ENCODE measurements around the gene DAPK3.
"Not testable (repeated sequence)": the region's sequence is repeated elsewhere in the genome, so short reads cannot be mapped to it uniquely, and the experiment has no call there.

DAPK3 gene

GRCh38 chr19:3944018-3944721 is 26.7 kb downstream of the DAPK3 start:
- FAIRE-seq, result no peak
- no peak for DNase-seq (ENCODE audit: insufficient read length)
- no peak for TF ChIP-seq TAF1 (IDR thresholded peaks at IDR 0.05; ENCODE audit: borderline replicate concordance, low read depth, low read length)

DNA sequence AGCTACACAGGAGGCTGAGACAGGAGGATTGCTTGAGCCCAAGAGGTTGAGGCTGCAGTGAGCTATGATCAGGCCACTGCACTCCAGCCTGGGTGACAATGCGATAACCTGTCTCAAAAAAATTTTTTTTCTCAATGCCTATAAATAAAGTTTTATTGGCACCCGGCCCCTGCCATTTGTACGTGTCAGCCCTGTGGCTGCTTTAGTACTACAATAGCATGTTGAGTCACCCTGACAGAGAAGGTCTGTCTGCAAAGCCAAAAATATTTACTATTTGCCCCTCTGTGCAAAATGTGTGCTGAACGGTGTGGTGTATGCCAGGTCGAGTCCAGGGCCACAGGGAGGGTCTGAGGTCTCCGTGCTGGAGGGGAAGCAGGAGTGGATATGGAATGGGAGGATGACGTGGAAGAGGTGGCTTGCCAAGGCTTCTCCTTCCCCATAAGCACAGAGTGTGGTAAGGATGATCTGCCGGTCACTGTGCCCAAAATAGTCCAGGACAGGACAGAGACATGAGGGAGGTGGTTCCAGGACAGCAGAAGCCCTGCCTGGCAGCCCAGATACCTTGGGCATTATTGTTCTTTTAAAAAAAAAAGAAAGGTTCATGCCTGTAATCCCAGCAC is 28.0 kb downstream of the DAPK3 start:
- DNase-seq (ENCODE audit: insufficient read length) (no peak), FAIRE-seq (no peak)
- TF ChIP-seq TAF1 (IDR thresholded peaks at IDR 0.05; ENCODE audit: borderline replicate concordance, low read depth, low read length) (no peak), POLR2AphosphoS5 (IDR thresholded peaks at IDR 0.05; ENCODE audit: low read depth, low read length) (no peak), POLR2A (IDR thresholded peaks at IDR 0.05; ENCODE audit: low read depth, low read length) (no peak)

DNA sequence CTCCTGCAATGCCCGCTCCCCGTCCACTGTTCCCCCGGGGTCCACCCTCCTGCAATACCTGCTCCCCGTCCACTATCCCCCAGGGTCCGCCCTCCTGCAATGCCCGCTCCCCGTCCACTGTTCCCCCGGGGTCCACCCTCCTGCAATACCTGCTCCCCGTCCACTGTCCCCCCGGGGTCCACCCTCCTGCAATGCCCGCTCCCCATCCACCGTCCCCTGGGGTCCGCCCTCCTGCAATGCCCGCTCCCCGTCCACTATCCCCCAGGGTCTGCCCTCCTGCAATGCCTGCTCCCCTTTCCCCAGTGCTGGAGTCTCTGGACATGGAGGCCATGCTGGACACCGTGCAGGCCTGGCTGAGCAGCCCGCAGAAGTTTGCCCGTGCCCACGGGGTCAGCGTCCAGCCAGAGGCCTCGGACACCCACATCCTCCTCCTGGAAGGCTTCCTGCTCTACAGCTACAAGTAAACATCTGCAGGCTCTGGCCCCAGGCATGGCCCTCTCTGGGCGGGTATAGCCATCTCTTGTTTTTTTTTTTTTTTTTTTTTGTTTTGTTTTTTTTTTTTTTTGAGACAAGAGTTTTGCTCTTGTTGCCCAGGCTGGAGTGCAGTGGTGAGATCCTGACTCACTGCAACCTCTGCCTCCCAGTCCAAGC is 32.5 kb downstream of the DAPK3 start:
- FAIRE-seq; DNase-seq (ENCODE audit: insufficient read length): not testable (repeated sequence)

- TF ChIP-seq TAF1 (IDR thresholded peaks at IDR 0.05; ENCODE audit: borderline replicate concordance, low read depth, low read length), result no peak
- no peak for TF ChIP-seq POLR2A (IDR thresholded peaks at IDR 0.05; ENCODE audit: low read depth, low read length)
- TF ChIP-seq POLR2AphosphoS5 (IDR thresholded peaks at IDR 0.05; ENCODE audit: low read depth, low read length), result no peak
- FAIRE-seq, result no peak
- no peak for DNase-seq (ENCODE audit: insufficient read length)
Observed at GRCh38 chr19:3936506-3937442, 34.1 kb downstream of the DAPK3 start.

DNA sequence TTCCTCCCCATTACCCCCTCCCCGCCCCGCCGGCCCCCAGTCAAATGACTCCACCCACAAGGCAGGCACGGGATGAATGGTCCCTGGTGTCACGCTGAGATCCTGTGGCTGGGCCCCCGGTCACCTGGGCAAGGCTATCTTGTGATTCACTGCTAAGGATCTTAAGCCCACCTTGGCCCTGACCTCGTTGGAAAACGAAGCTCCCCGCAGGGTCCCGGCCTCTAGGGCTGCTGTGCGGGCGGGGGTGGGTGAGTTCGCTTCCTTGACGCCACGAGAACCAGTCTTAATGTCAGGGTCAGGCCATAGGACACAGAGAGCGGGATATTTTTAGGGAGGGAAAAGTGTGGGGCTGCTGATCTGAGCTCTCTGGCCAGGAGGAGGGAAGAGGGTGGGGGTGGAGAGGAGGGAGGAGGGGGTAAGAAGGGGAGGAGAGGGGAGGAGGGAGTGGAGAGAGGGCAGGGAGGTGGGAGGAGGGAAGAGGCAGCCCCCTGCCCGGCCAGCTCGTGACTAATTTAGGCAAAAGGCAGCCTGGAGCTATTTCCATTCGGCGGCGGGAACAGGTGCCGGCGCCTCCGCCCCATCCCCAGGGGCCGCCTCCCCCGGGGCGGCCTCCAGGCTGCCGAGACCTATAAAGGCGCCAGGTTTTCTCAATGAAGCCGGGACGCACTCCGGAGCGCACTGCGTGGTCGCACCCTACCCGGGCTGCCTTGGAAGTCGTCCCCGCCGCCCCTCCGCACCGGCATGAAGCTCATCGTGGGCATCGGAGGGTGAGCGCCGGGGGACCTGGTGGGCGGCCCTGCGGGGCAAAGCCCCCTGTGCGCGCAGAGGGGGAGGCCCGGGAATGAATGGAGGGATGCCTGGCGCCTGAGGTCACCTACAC is 37.7 kb downstream of the DAPK3 start, which contains the start of gene NMRK2:
TSS of gene NMRK2 (plus strand) at position 139 of the 880 bp plus-strand sequence. CDS start at position 742, 603 bp downstream.
- DNase-seq (ENCODE audit: insufficient read length) (no peak), FAIRE-seq (no peak)
- TF ChIP-seq POLR2A (IDR thresholded peaks at IDR 0.05; ENCODE audit: low read depth, low read length), result no peak
- no peak for TF ChIP-seq POLR2AphosphoS5 (IDR thresholded peaks at IDR 0.05; ENCODE audit: low read depth, low read length)
- no peak for TF ChIP-seq TAF1 (IDR thresholded peaks at IDR 0.05; ENCODE audit: borderline replicate concordance, low read depth, low read length)

- no peak for FAIRE-seq
- TF ChIP-seq POLR2A (IDR thresholded peaks at IDR 0.05; ENCODE audit: low read depth, low read length) (no peak), TAF1 (IDR thresholded peaks at IDR 0.05; ENCODE audit: borderline replicate concordance, low read depth, low read length) (no peak), POLR2AphosphoS5 (IDR thresholded peaks at IDR 0.05; ENCODE audit: low read depth, low read length) (no peak)
- DNase-seq (ENCODE audit: insufficient read length), result no peak
Observed at GRCh38 chr19:3931041-3931440, 39.9 kb downstream of the DAPK3 start.

DNA sequence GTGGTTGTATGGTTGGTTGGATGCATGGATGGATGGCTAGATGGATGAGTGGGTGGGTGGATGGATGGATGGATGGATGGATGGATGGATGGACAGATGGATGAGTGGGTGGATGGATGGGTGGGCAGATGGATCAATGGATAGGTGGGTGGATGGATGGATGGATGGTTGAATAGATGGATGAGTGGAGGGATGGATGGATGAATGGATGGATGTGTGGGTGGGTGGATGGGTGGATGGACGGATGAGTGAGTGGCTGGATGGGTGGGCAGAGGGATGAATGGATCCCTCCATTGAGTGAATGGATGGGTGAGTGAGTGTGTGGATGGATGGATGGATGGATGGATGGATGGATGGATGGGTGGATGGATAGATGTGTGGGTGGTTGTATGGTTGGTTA is 47.0 kb downstream of the DAPK3 start:
- no peak for FAIRE-seq
- TF ChIP-seq TAF1 (IDR thresholded peaks at IDR 0.05; ENCODE audit: borderline replicate concordance, low read depth, low read length) (no peak), POLR2AphosphoS5 (IDR thresholded peaks at IDR 0.05; ENCODE audit: low read depth, low read length) (no peak), POLR2A (IDR thresholded peaks at IDR 0.05; ENCODE audit: low read depth, low read length) (no peak)
- DNase-seq (ENCODE audit: insufficient read length), result no peak

- DNase-seq (ENCODE audit: insufficient read length) (no peak), FAIRE-seq (no peak)
- TF ChIP-seq POLR2AphosphoS5 (IDR thresholded peaks at IDR 0.05; ENCODE audit: low read depth, low read length) (no peak), POLR2A (IDR thresholded peaks at IDR 0.05; ENCODE audit: low read depth, low read length) (no peak), TAF1 (IDR thresholded peaks at IDR 0.05; ENCODE audit: borderline replicate concordance, low read depth, low read length) (no peak)
Observed at GRCh38 chr19:3923096-3923758, 47.7 kb downstream of the DAPK3 start.

GRCh38 chr19:3919793-3920192 is 51.1 kb downstream of the DAPK3 start:
- FAIRE-seq (no peak), DNase-seq (ENCODE audit: insufficient read length) (no peak)
- TF ChIP-seq POLR2A (IDR thresholded peaks at IDR 0.05; ENCODE audit: low read depth, low read length), result no peak
- TF ChIP-seq POLR2AphosphoS5 (IDR thresholded peaks at IDR 0.05; ENCODE audit: low read depth, low read length), result no peak
- no peak for TF ChIP-seq TAF1 (IDR thresholded peaks at IDR 0.05; ENCODE audit: borderline replicate concordance, low read depth, low read length)

DNA sequence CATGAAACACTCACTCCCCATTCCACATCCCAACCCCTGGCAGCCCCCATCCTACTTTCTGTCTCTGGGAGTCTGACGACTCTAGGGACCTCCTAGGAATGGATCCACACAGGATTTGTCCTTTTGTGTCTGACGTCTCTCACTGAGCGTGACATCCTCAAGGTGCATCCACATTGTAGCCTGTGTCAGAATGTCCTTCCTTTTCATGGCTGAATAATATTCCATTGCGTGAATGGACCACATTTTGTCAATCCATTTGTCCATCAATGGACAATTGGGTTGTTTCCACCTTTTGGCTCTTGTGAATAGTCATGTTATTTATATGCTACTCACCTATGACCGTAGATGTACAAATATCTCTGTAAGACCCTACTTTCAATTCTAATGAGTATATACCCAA is 54.9 kb downstream of the DAPK3 start:
- no peak for FAIRE-seq
- DNase-seq (ENCODE audit: insufficient read length), result no peak

More for the DNA sequence above, 54.9 kb downstream of the DAPK3 start:
- no peak for TF ChIP-seq POLR2A (IDR thresholded peaks at IDR 0.05; ENCODE audit: low read depth, low read length)
- no peak for TF ChIP-seq POLR2AphosphoS5 (IDR thresholded peaks at IDR 0.05; ENCODE audit: low read depth, low read length)
- TF ChIP-seq TAF1 (IDR thresholded peaks at IDR 0.05; ENCODE audit: borderline replicate concordance, low read depth, low read length), result no peak
